K562 (cell line): ENCODE data around the gene SP6.

Source experiments
- ADNP ChIP-seq: fragments of 200-800 bp; sonication (Bioruptor generic); IDR thresholded peaks from 2 replicates; pipeline ENCODE4 v1.6.1; 2016; ENCODE audit warnings: missing genetic modification characterization, missing compliant biosample characterization
- CTCF ChIP-seq, 3 experiments: IDR thresholded peaks in 2 of 3; conservative IDR thresholded peaks in 1 of 3; 2 replicates each; pipeline ENCODE4 v1.5.1; 2011 to 2012; ENCODE audit warnings: low read length in 3 of 3, mild to moderate bottlenecking in 3 of 3, control low read depth in 2 of 3, improper control_type of control experiment in 1 of 3, inconsistent platforms in 1 of 3, low read depth in 1 of 3, mixed read lengths in 1 of 3, moderate library complexity in 1 of 3; ENCODE audit not compliant: insufficient read depth in 2 of 3
- E2F1 ChIP-seq: sonication (generic); formaldehyde crosslinking; IDR thresholded peaks from 2 replicates; pipeline ENCODE4 v1.8.1; 2023; ENCODE audit warnings: mild to moderate bottlenecking, missing genetic modification reagents, moderate library complexity
- FOXP1 ChIP-seq: sonication (generic); formaldehyde crosslinking; IDR thresholded peaks from 2 replicates; pipeline ENCODE4 v1.8.0; 2022; ENCODE audit warnings: mild to moderate bottlenecking, missing genetic modification reagents
- HNRNPL ChIP-seq: fragments of 200-400 bp; formaldehyde crosslinking; IDR thresholded peaks from 2 replicates; pipeline ENCODE4 v1.6.1; 2017; ENCODE audit warnings: low read depth, mild to moderate bottlenecking, low read length
- NFYB ChIP-seq: IDR thresholded peaks from 2 replicates; pipeline ENCODE4 v1.6.1; 2011; ENCODE audit warnings: mild to moderate bottlenecking, moderate library complexity; ENCODE audit not compliant: insufficient read length; ENCODE audit errors: extremely low read depth
- POLR2AphosphoS2 ChIP-seq: IDR thresholded peaks from 2 replicates; pipeline ENCODE4 v1.6.1; 2012; ENCODE audit warnings: low read length, improper control_type of control experiment
- RCOR1 ChIP-seq, 2 experiments: IDR thresholded peaks; 2 replicates each; pipeline ENCODE4 v1.6.1; 2012; ENCODE audit warnings: low read depth in 2 of 2, low read length in 2 of 2, borderline replicate concordance in 1 of 2, improper control_type of control experiment in 1 of 2
- SP2 ChIP-seq: IDR thresholded peaks from 2 replicates; pipeline ENCODE4 v1.6.1; 2011; ENCODE audit warnings: mild to moderate bottlenecking, low read depth, low read length, moderate library complexity; ENCODE audit not compliant: poor library complexity, severe bottlenecking; ENCODE audit errors: extremely low read depth
- TCF7 ChIP-seq: sonication (generic); IDR thresholded peaks from 2 replicates; pipeline ENCODE4 v1.6.1; 2016; ENCODE audit warnings: antibody characterized with exemption, borderline replicate concordance
- UBTF ChIP-seq, 2 experiments: IDR thresholded peaks; 2 replicates each; pipeline ENCODE4 v1.6.1; 2012; ENCODE audit warnings: improper control_type of control experiment in 2 of 2, low read depth in 2 of 2, low read length in 2 of 2, borderline replicate concordance in 1 of 2
- YY1 ChIP-seq, 3 experiments: IDR thresholded peaks; 2 replicates each; pipeline ENCODE4 v1.6.1; 2011; ENCODE audit warnings: low read length in 2 of 3, mild to moderate bottlenecking in 2 of 3, moderate library complexity in 2 of 3, borderline replicate concordance in 1 of 3, control low read depth in 1 of 3, low read depth in 1 of 3; ENCODE audit not compliant: insufficient read depth in 3 of 3, insufficient replicate concordance in 2 of 3, control insufficient read depth in 1 of 3, insufficient read length in 1 of 3; ENCODE audit errors: extremely low read depth in 1 of 3
- ZBTB8A ChIP-seq: fragments of 450-650 bp; IDR thresholded peaks from 2 replicates; pipeline ENCODE4 v1.6.1; 2018; ENCODE audit warnings: mild to moderate bottlenecking, moderate library complexity; ENCODE audit not compliant: partially characterized antibody

GRCh38 chr17:47839071-47839470 lies 11.9 kb downstream of the SP6 start:
- TF ChIP-seq FOXP1 (CRISPR knock-in tag): no peak
- TF ChIP-seq UBTF (IDR thresholded peaks at IDR 0.05; ENCODE audit: borderline replicate concordance in 1 of 2, low read depth in 2 of 2, low read length in 2 of 2): no peak
- TF ChIP-seq HNRNPL: no peak
- TF ChIP-seq CTCF (IDR thresholded peaks at IDR 0.05 in 2 of 3, conservative IDR thresholded peaks at IDR 0.05 in 1 of 3; ENCODE audit: insufficient read depth in 2 of 3, low read depth in 1 of 3, low read length in 3 of 3): no peak
- TF ChIP-seq ADNP (tag): no peak
- TF ChIP-seq NFYB: no peak
- TF ChIP-seq SP2: no peak
- no peak for TF ChIP-seq YY1 (IDR thresholded peaks at IDR 0.05; ENCODE audit: borderline replicate concordance in 1 of 3, control insufficient read depth in 1 of 3, extremely low read depth in 1 of 3, insufficient read depth in 3 of 3, insufficient read length in 1 of 3, insufficient replicate concordance in 2 of 3, low read depth in 1 of 3, low read length in 2 of 3)
- TF ChIP-seq ZBTB8A: no peak
- TF ChIP-seq E2F1 (CRISPR knock-in tag): no peak
- TF ChIP-seq TCF7: no peak
- no peak for TF ChIP-seq RCOR1 (IDR thresholded peaks at IDR 0.05; ENCODE audit: borderline replicate concordance in 1 of 2, low read depth in 2 of 2, low read length in 2 of 2)
- no peak for TF ChIP-seq POLR2AphosphoS2
